Kidney (tissue), 14 donors: Measurements from ENCODE around the gene TRPC1. TPM values are rescaled to one million over a fixed set of nuclear protein-coding genes. Genes with fewer than 3 reads are reported as not detected.
"Not testable (repeated sequence)": the region's sequence is repeated elsewhere in the genome, so short reads cannot be mapped to it uniquely, and the experiment has no call there.

Source experiments
- DNase-seq, 5 donors: peaks; one replicate each; pipeline ENCODE4 v3.0.0-alpha.2; 2013 to 2020
- FAIRE-seq: peaks from 2 replicates; lab custom pipeline; 2012; peaks lifted over from hg19 to GRCh38; lab: Jason Lieb, UNC
- H3K27ac ChIP-seq, 2 donors: one replicate each; pipeline ENCODE4 v1.7.0; 2013; ENCODE audit warnings: low read depth in 2 of 2, low read length in 2 of 2, inconsistent platforms in 1 of 2
- H3K27me3 ChIP-seq: one replicate; pipeline ENCODE4 v1.7.1; 2013; ENCODE audit warnings: low read length, inconsistent platforms; ENCODE audit not compliant: control insufficient read depth, insufficient read depth
- H3K36me3 ChIP-seq, 3 donors: one replicate each; pipeline versions ENCODE4 v1.7.0 to v1.7.1; 2013; ENCODE audit warnings: low read length in 3 of 3, control low read depth in 1 of 3, inconsistent platforms in 1 of 3; ENCODE audit not compliant: insufficient read depth in 3 of 3, control insufficient read depth in 2 of 3
- H3K4me1 ChIP-seq, 3 donors: one replicate each; pipeline versions ENCODE4 v1.7.0 to v1.7.1; 2013; ENCODE audit warnings: low read length in 3 of 3, inconsistent platforms in 1 of 3, low read depth in 1 of 3; ENCODE audit not compliant: control insufficient read depth in 2 of 3, insufficient read depth in 2 of 3
- H3K4me3 ChIP-seq, 3 donors: one replicate each; pipeline versions ENCODE4 v1.7.0 to v1.8.1; 2013; ENCODE audit warnings: low read length in 3 of 3, control low read depth in 1 of 3, inconsistent platforms in 1 of 3
- H3K9ac ChIP-seq, 3 donors: one replicate each; pipeline versions ENCODE4 v1.7.0 to v1.7.1; 2013; ENCODE audit warnings: low read length in 3 of 3, control low read depth in 1 of 3, inconsistent platforms in 1 of 3
- H3K9me3 ChIP-seq, 3 donors: one replicate each; pipeline versions ENCODE4 v1.7.0 to v1.7.1; 2013; ENCODE audit warnings: low read length in 3 of 3, control low read depth in 1 of 3, inconsistent platforms in 1 of 3; ENCODE audit not compliant: control insufficient read depth in 2 of 3, insufficient read depth in 1 of 3
- CTCF ChIP-seq: IDR thresholded peaks from 3 replicates; pipeline ENCODE4 v1.5.1; 2012; ENCODE audit warnings: mild to moderate bottlenecking, moderate library complexity, borderline replicate concordance; ENCODE audit not compliant: insufficient read depth; ENCODE audit errors: extremely low read depth
- intact Hi-C: fragments of 100-400 bp; cut with DNase I; formaldehyde crosslinking; loops from one replicate; pipeline ENCODE4 v1.11.1; 2022
- polyA plus RNA-seq: library from polyadenylated mRNA; stranded (reverse); fragments of 350-450 nt; fragmentation: Illumina TruSeq; extraction: RNeasy Lipid Tissue Mini Kit (QIAGEN cat#74804); gene quantifications from one replicate; pipeline ENCODE4 v1.2.3, GENCODE V29; 2014; ENCODE audit warnings: low read depth, low replicate concordance; ENCODE audit not compliant: insufficient read depth
- total RNA-seq: library from RNA; stranded (reverse); fragmentation: NEBNext Ultra II Directional; extraction: Animal tissue kit (Norgen Biotek cat#: 25700); gene quantifications from one replicate; pipeline ENCODE4 v1.2.1, GENCODE V29; 2021
- donor health status: control.
- donor health status: control.
- donor health status: control.
- donor health status: control.
- donor health status: control.
- donor health status: DM: yes; HTN: yes; CAD: no.
- donor health status: Normal renal cell carcinoma (clear cell type).

TRPC1 gene
- total and polyA plus RNA-seq, 2 donors from 2014 or later: 3.2 to 13.2 TPM

- no peaks in the 10 kb centered on the region for H3K36me3 ChIP-seq
- no peak for DNase-seq
- no peak for FAIRE-seq
- H3K4me1 ChIP-seq: no peaks in the 10 kb centered on the region
- no peak for TF ChIP-seq CTCF
- H3K9ac ChIP-seq: no peak overlapping the region
- H3K4me3 ChIP-seq: no peak overlapping the region
- H3K27me3 ChIP-seq: no peaks in the 10 kb centered on the region
- H3K27ac ChIP-seq: no peak overlapping the region
- H3K9me3 ChIP-seq: no peaks in the 10 kb centered on the region
- intact Hi-C loops: no loop called here
Measured at GRCh38 chr3:142705198-142705597, 18.6 kb upstream of the TRPC1 start.

- H3K4me3 ChIP-seq: no peak overlapping the region
- DNase-seq: no peak
- FAIRE-seq: no peak
Measured at GRCh38 chr3:142706321-142707127, 17.3 kb upstream of the TRPC1 start.

GRCh38 chr3:142709207-142709606 lies 14.6 kb upstream of the TRPC1 start:
- FAIRE-seq: no peak
- H3K36me3 ChIP-seq: no peaks in the 10 kb centered on the region
- H3K27me3 ChIP-seq: no peaks in the 10 kb centered on the region
- H3K27ac ChIP-seq: no peak overlapping the region
- no peak overlapping the region for H3K4me3 ChIP-seq
- H3K9ac ChIP-seq: no peak overlapping the region
- TF ChIP-seq CTCF: no peak
- H3K9me3 ChIP-seq: no peaks in the 10 kb centered on the region
- intact Hi-C loops: no loop called here
- no peaks in the 10 kb centered on the region for H3K4me1 ChIP-seq
- no peak for DNase-seq

More at GRCh38 chr3:142706321-142707127, 17.3 kb upstream of the TRPC1 start:
- intact Hi-C loops: no loop called here
- Histone ChIP-seq H3K4me1 (no peaks in the 10 kb centered on the region), H3K27ac (no peak overlapping the region), H3K9ac (no peak overlapping the region), H3K9me3 (no peaks in the 10 kb centered on the region), H3K36me3 (no peaks in the 10 kb centered on the region), H3K27me3 (no peaks in the 10 kb centered on the region)
- TF ChIP-seq CTCF: no peak

GRCh38 chr3:142714882-142715281 lies 9.0 kb upstream of the TRPC1 start:
- intact Hi-C loops, H3K9ac ChIP-seq: not testable (repeated sequence)

More at GRCh38 chr3:142714882-142715281, 9.0 kb upstream of the TRPC1 start:
- H3K27ac ChIP-seq, H3K9me3 ChIP-seq, DNase-seq, H3K36me3 ChIP-seq, FAIRE-seq, H3K27me3 ChIP-seq, H3K4me1 ChIP-seq, H3K4me3 ChIP-seq: not testable (repeated sequence)
